ENCODE measurements around the gene GAB1.

GAB1 gene

DNA sequence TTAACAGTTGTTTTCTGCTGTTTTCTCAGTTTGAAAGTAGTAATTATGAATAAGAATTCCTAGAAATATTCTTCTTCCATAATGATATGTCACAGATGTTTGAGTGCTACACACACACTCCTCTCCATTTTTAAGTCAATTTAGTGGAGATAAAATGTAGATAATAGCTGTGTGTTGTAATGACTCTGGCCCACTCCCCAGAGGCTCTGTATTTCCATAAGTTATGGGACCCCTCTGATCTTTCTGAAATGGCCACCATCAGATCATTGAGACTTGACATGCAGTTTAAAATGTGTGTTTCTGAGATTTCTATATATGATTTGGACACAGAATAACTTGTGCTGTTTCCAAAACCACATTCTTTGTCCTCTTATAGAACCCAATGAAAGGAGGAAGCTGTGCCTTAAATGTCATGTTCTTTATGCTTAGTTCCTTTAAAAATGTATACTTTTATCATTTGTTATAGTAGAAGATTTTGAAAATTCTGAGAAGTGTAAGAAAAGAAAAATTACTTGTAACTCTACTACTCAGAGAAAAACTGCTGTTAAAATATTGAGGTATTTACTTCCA is 46.4 kb downstream of the GAB1 start:
- in situ Hi-C loops (cut with HindIII; ENCODE audit: low sequenced_read_pairs): no loop called here

DNA sequence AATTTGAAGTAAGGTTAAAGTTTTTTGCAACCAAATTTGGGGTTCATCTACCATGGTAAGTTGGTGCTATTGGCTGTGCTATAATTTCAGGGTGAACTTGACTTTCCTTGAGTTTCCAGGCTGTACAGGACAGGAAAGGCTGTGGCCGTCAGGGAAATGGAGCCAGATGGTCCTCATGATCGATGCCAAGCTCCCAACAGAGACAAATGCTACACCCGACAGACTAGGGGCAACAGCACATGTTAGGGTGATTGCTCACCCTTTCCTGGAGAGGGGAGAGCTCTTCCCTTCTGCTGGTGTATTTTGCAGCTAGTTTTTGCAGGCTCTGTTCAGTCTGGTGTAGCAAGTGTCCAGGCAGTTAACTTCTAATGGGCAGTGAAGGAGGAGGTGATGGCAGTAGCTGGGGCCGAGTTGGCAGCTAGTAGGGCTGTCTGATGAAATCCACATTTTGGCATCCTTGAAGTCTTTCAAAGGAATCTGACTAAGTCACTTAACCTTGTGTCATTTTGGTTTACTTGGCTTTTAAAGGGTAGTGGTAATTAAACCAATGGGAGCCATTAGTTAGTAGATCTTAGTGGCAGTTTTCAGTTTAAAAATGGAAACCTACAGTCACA is 47.8 kb downstream of the GAB1 start:
- in situ Hi-C loops (cut with HindIII; ENCODE audit: low sequenced_read_pairs): no loop called here

DNA sequence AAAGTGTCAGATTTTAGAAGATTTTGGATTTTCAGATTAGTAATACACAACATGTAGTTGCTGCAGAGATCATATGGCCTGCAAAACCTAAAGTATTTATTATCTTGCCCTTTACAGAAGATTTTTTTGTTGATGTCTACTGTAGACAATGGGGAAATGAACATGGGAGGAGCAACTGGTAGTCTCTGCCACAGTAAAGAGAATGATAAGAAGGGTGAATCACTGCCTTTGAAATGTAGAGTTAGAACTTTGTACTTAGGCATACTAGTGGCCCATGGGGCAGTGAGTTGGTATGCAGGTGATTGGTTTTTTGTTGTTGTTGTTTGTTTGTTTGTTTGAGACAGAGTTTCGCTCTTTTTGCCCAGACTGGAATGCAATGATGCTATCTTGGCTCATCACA is 50.1 kb downstream of the GAB1 start:
- in situ Hi-C loops (cut with HindIII; ENCODE audit: low sequenced_read_pairs): no loop called here

DNA sequence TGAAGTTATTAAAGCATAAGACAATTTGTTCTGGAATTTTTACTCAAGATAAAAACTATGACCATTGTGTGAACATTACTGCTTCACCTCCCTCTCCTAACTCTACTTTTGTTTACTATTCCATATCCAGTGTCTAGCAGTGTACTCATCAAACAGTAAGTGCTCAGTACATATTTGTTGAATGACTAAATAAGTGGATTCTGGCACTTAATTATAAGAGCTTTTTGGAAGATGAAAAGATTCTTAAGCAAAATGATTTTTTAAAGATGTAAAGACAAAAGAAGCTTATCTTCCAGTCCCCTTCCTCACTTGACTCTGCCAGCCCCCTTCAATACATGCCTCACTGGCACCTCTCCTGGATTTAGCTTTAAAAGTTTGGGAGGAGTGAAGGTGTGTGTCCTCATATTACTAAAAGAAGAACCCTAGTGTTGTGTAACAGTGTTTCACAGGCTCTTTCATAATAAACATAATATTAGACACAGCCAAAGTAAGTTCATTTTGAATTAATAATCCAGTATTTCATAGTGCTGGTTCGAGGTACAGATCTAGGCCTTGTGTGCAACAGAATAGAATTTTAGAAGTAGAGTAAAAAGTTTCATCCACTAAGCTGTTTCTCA is 53.0 kb downstream of the GAB1 start:
- in situ Hi-C loops (cut with HindIII; ENCODE audit: low sequenced_read_pairs): no loop called here

DNA sequence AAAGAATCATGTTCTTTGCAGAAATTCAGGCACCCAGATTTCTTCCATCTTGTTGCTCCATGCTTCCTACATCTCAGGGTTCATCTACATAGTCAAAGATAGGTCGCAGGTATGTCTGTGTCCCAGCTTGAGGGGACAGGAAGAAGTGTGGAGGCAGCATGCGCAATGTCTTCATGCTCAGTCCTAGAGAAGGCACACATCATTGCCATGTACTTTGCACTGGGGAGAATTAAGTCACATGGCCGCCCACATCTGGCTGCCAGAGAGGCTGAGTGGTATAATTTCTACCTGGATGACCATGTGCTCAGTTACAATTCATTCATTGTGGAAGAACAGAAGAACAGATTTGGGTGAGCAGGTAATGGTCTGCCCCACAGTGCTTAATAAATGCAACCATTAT is 54.1 kb downstream of the GAB1 start:
- in situ Hi-C loops (cut with HindIII; ENCODE audit: low sequenced_read_pairs): no loop called here

DNA sequence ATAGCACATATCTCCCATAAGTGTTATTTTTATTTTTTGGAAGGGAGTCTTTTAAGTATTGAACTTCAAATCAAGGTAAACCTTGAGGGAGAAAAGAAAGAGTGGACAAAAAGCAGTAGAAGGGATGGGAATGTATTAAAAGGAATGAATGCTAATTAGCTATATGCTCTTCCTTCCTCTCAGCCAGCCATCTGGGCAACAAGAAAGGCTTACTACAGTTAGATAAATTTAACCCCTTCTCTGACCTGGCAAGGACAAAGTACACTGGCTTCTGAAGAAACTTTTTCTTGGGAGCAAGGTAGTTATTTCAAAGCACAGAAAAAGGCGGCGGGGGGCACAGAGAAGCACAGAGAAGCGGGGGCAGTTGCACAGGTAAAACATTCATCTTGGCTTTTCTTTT is 54.6 kb downstream of the GAB1 start:
- in situ Hi-C loops (cut with HindIII; ENCODE audit: low sequenced_read_pairs): no loop called here

DNA sequence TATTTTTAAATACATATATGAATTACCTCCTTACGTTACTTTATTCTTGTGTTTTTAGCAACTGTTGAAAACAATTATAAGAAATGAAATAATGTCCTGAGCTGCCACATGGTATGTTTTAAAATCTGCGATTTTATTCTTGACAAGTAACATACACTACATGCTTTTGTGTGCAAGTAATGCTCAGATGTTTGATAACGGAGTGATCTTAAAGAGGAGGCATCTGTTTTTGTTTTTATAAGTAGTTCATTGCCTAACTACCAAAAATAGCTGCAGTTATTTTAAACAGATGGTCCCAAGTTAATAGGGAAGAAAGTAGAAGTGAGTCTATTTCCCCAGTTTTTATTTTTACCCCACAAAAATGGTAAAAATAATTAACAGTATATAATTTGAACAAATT is 55.2 kb downstream of the GAB1 start:
- in situ Hi-C loops (cut with HindIII; ENCODE audit: low sequenced_read_pairs): no loop called here

DNA sequence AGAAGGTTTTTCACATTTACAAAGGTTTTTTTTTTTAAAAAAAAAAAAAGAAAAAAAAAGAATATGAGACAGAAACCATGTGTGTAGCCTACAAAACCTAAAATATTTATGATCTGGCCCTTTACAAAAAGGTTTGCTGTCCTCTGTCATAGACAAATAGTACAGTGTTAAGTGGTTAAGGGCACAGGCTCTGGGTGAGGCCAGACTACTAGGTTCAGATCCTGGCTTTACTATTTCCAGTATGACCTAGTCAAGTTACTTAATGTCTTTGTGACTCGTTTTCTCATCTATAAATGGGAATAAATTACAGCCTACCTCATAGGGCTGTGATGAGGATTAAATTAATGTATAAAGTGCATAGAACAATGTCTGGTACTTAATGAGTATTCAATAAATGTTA is 56.5 kb downstream of the GAB1 start:
- in situ Hi-C loops (cut with HindIII; ENCODE audit: low sequenced_read_pairs): no loop called here

DNA sequence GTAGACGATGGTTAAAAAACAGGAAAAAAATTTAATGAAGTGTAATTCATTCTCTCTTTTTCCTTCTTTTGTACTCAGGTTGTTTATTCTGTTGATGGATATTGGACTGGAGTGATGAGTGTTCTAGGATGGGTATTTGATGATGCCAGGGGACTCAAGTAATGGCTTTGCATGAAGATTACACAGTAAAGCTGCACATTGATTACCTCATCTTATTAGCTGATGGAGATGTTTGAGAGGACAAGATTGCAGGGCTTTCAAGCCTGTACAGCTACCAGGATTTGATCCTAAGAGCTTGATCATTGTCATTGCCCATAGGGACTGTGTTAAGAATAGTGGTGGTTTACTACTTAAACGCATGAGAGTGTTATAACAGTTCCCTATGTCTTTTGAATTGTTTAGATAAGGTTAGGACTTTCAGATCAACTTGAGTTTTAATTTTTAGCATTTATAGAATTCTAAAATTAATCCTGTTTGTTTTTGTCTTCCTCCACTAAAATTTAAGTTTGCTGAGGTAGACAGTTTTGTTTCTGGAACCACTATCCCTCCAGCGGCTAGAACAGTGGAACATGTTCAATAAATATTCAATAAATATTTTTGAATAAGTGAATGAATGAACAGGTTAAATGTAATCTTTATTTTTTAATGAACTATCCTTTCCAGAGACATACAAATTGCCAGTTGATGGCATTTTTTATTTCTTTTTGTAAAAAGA is 58.2 kb downstream of the GAB1 start:
- in situ Hi-C loops (cut with HindIII; ENCODE audit: low sequenced_read_pairs): no loop called here

DNA sequence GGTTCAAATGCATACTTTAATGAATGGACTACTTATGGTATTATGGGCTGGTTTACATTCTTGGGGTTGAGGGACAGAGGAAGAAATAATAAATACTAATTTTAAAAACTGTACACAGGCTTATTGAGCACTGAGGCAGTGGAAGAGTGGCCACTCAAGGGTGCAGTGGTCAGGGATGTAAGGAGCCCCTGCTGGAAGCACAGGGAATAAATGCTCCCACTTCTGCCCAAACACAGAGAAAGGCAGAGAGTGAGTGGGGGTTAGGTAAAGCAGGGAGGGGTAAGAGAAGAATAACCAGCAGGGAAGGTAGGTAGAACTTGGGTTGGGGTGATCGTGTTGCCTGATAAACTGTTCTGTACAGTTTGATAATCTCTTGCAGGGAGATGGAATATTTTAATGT is 60.0 kb downstream of the GAB1 start:
- in situ Hi-C loops (cut with HindIII; ENCODE audit: low sequenced_read_pairs): no loop called here

DNA sequence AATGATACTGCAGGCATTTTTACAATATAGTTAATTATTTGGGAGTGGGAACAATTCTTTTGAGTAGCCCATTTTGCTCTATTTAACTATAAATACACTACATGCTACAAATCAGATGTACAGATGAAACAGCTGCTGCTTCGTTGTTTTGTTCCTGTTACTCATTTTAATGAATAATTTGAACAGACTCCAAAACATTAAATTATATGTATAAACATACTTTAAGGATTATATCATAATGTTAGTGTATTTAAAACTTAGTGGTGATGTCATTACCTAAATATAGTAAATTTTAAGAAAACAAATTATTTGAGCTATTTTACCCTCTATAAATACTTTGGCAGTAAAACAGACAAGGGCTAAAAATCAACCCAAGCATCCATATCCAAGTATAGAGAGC is 60.7 kb downstream of the GAB1 start:
- in situ Hi-C loops (cut with HindIII; ENCODE audit: low sequenced_read_pairs): no loop called here

DNA sequence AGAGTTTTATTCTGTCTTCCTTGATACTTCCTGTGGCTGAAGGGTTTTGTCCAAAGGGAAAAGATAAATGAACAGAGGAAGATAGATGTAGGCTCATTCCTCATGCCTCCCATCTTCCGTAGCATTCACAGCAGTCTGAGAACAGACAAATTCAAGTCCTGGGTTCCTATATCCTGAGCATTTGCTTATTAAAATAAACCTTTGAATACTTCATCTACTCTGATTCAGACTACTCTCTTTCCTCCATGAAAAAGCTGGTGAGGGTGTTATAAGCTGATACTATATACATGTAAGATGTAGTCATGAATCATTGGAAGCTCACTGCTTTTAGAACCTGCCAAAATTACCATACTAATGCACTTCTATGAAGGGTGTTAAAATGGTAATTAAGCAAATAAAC is 61.2 kb downstream of the GAB1 start:
- in situ Hi-C loops (cut with HindIII; ENCODE audit: low sequenced_read_pairs): no loop called here

DNA sequence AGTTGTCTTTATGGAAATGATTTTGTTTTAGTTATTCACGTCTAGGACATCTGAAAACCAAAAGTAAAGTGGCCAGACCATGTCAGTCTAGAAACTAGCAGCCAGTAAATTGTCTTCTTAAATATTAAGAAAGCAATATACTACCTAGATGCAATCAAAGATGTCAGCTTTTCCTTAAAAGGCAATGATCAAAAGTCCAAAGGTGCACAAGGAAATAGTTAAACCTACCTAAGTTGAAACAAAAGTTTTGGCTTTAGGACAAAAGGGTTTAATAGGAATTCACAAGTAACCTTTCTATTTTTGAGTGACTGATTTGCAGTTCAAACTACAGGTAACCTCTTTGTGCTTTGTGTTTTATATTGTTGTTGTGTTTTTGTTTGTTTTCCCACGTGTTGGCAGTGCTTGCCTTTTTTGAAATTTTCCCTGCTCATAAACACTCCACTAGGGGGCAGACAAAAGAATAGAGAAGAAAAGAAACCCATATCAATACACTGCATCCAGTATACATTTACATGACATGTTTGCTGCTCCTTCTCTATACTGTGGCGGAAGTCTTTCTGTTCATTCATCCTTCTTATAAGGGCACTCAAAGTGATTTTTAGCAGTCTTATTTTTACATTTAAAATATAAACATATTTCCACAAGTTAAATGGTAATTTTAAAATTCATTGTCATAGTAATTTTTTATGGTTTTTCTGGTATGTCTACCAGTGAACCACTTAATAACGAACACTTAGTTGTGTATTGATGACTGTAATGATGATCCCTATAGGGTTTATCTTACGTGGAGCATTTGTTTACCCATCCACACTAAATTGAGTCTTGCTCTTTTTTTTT is 62.7 kb downstream of the GAB1 start:
- in situ Hi-C loops (cut with HindIII; ENCODE audit: low sequenced_read_pairs): no loop called here

DNA sequence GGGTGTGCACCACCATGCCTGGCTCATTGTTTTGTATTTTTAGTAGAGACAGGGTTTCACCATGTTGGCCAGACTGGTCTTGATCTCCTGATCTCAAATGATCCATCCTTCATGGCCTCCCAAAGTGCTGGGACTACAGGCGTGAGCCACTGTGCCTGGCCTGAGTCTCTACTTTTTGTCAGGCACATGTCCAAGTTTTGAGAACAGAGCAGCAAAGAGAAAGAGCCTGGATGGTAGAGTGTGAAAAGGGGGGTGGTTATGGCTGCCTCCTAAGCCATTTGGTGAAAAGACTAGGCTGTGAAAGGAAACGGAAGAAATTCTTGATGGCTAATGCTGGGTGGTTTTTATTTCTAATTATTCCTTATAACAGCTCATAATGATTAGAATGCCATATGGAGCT is 63.4 kb downstream of the GAB1 start:
- in situ Hi-C loops (cut with HindIII; ENCODE audit: low sequenced_read_pairs): no loop called here

DNA sequence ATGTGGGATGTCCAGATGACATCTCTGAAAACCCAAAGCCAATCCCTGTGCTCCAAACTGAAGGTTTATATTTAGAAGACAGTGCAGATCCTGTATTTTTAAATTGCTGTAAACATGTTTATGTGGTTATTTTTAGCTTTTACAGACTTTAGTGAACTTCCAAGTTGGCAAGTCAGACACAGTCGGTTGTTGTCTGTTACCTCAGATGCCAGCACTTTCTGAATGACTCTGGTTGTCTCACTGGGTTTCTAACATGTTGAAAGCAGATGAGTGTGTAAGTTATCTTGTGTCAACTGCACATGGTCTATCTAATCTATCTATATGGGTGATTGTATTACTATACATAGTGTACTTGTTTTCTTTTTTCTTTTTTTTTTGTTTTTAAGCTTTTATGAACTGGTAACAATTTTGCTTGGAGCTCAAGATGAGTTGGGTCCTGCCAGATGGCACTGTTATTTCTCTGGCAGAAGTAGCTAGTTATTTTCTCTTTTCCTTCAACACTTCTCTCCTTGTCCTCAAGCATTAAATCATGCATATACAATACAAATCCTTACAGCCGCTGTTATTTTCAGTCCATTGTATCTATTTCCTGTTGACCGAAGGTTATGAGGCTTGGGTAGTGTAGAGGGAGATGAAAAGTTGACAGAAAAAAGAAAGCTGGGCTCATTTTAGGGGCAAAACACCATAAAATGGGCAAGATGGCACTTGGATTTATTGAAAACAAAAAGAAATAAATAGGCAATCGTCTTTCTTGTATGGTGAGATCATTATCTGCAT is 66.3 kb downstream of the GAB1 start:
- in situ Hi-C loops (cut with HindIII; ENCODE audit: low sequenced_read_pairs): no loop called here

DNA sequence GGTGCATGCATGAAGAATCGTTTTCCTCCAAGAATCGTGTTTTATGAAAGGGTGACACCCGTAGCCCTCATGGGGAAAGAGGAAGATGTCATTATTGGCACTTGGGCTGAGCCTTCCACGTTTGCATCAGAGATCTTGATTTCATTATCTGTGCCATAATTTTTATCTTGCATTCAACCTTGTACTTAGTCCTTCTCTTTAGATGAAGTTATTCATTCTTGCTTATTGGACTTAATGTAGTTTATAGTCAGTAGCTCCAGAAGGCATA is 66.8 kb downstream of the GAB1 start:
- in situ Hi-C loops (cut with HindIII; ENCODE audit: low sequenced_read_pairs): no loop called here

DNA sequence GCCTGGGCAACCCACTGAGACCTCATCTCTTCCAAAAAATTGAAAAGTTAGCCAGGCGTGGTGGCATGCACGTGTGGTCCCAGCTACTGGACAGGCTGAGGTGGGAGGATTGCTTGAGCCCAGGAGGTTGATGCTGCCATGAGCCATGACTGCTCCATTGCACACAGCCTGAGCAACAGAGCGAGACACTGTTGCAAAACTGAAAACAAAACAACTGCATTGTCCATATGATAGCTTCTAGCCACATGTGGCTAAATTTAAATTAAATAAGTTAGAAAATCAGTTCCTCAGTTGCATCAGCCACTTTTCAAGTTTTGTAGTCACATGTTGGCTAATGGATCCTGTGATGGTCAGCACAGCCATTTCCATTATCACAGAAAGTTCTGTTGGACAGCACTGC is 67.9 kb downstream of the GAB1 start:
- in situ Hi-C loops (cut with HindIII; ENCODE audit: low sequenced_read_pairs): no loop called here

DNA sequence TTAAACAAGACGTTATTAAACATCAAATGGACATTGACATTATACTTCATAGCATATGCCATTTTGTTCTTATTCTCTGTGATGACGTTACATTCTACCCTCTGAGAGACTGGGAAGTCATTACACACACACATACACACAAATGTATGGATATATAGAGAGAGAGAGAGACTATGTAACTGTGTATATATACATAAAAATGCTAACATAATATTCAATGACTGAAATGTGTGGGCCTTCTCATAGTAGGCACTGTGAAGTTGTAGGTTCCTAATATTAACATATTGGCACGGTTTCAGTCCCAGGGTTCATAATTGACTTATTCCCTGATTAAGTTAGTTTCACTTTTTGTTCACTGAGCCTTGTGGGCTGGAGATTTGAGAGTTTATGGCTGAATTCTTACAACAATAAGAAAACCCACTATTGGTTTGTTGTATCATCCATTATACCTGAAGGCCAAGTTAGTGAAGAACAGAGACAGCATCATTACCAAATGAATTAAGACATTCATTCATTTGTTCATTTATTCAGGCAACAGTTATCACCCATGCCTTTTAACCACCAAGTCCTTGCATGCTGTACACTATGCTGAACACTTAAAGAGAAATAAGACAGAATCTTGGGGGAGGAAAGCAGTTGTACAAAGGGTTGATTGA is 68.5 kb downstream of the GAB1 start:
- in situ Hi-C loops (cut with HindIII; ENCODE audit: low sequenced_read_pairs): no loop called here

DNA sequence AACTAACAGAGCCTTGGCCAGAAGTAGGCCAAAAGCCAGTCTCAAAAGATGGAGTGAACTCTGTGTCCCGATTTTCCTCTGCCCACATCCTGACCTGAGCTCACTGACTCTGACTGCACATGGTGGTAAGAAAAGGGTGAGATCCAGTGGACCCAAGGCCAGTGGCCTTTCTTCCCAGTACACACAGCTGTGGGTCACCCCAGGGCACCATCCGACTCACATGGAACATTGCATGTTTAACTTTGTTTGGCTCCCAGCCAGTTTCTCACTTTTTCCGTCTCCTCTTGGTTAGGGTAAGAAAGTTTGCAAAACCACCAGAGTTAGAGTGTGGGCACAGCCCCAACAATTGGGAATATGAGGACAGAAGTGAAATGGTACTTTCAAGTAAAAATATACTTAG is 69.8 kb downstream of the GAB1 start:
- in situ Hi-C loops (cut with HindIII; ENCODE audit: low sequenced_read_pairs): no loop called here

DNA sequence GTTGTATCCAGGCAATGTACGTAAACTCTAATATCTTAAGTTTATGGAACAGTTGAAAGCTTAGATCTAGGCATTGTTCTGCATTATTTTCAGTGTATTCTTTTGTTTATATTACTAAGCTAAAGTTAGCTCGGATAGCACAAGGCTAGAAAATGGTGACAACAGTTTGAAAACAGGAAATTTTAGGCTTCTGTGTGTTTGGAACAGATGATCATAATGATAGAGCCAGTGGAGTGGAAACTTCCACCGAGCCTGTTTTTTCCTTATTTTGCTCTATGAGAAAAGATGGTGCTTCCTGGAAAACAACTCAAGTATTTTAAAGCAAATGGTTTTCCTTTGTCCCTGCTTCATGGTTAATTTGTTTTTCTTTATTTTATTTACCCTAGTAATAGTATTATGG is 70.8 kb downstream of the GAB1 start:
- in situ Hi-C loops (cut with HindIII; ENCODE audit: low sequenced_read_pairs): no loop called here

All from DLD1 (cell line).